Right renal pelvis (tissue), 4 donors: Measurements from ENCODE around the gene ARL6IP1. TPM values are rescaled to one million over a fixed set of nuclear protein-coding genes. Genes with fewer than 3 reads are reported as not detected.

Experiments
- DNase-seq, 4 donors: peaks; one replicate each; pipeline ENCODE4 v3.0.0-alpha.2; 2013; ENCODE audit warnings: low read depth in 4 of 4, low spot score in 3 of 4, missing footprints in 1 of 4
- polyA plus RNA-seq, 4 donors: library from polyadenylated mRNA; unstranded; fragments of 120-200 nt; gene quantifications; one replicate each; pipeline ENCODE4 v1.2.1, GENCODE V29; 2013; ENCODE audit not compliant: insufficient read length in 4 of 4

ARL6IP1 gene
- 100 to 1,000 TPM; 283 to 315 (median 307) TPM for polyA plus RNA-seq

DNA sequence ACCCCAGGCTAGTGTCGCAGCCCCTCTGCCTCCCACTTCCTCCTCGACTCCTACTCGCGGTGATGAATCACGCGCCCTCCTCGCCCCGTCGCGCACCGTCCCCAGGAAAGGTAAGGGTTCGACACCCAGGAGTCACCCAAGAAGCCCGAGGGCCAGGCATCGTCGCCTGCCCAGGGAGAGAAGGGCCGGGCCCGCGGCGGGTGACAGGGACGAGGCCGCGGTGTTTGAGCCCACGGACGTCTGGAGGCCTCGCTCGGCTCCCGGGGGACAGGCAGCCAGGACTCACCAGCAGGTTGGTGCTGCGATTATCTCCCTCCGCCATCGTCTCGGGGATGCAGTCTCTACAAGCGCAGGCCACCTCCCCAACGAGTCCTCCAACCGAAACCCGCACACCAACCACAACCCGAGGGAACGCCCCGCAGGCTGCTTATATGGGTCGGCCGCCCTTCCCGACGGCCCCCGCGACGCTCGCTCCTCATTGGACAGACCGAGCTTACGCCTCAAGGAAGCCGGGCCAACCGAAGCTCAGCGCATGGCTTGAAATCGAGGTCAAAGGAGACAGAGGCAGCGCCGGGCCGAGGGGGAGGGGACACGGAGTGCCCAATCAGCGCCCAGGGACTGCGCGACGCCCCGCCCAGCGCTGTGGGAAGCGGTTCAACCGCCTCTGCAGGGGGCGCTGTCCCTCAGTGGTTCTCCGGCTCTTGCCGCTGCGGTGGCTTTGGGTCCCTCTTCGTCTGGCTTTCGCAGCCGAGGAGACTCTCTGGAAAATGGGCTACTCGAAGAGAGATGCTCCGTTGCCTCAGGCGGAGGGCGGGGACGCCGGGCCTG is at the start of gene ARL6IP1:
Gene ARL6IP1 (minus strand): TSS at position 405 of the 828 bp plus-strand sequence. CDS start 83 bp downstream, at position 322.
- DNase-seq, result peak; percentile 94 to 98 (median 98)

DNA sequence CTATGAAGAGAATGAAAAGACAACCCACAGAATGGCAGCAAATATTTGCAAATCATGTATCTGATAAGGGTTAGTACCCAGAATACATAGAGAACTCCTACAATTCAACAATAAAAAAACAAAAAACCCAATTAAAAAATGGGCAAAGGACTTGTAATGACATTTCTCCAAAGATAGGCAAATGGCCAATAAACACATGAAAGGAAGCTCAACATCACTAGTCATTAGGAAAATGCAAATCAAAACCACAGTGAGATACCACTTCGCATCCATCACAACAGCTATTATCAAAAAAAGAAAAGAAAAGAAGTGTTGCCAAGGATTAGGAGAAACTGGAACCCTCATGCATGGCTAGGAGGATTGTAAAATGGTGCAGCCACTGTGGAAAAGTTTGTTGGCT is 45.1 kb upstream of the ARL6IP1 start:
- no peak for DNase-seq

DNA sequence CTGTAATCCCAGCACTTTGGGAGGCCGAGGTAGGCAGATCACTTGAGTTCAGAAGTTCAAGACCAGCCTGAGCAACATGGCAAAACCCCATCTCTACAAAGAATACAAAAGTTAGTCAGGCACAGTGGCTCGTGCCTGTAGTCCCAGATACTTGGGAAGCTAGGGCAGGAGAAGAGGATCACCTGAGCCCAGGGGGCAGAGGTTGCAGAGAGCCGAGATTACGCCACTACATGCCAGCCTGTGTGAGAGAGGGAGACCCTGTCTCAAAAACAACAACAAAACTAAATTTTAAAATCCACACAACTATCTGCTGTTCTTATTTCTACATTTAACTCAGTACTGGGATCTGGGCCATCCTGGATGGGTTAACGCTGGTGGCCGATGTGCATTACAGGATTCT is 41.2 kb upstream of the ARL6IP1 start:
- no peak for DNase-seq

DNA sequence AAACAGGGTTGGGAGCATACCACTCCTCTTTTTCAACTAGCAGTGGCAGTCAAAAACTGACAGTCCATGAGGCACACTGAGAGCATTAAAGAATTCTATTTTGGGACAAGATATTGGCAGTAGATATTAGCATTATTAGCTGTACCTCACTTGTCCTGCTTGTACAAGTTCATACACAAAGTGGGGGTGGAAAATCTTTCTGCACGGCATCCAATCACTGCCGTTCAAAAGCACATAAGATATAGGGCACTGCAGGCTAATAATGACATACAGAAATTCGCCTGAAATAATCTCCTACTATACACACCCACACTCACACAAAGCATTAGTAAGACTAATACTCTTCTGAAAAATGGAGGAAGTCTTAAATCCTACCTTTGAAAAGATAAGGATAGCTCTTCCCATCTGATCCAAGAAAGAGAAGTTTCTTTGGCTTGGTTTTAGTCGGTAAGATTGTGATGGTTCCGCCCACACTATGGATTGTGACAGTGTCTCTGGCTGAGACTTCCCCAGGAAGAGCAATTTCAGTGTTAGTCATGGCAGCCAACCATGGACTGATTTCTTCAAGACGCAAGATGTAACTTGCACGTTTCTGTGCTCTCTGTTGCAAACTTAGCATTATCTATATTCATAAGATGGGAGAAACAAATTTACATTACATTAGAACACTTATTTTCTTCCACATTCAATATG is 40.6 kb upstream of the ARL6IP1 start:
- DNase-seq, result no peak

DNA sequence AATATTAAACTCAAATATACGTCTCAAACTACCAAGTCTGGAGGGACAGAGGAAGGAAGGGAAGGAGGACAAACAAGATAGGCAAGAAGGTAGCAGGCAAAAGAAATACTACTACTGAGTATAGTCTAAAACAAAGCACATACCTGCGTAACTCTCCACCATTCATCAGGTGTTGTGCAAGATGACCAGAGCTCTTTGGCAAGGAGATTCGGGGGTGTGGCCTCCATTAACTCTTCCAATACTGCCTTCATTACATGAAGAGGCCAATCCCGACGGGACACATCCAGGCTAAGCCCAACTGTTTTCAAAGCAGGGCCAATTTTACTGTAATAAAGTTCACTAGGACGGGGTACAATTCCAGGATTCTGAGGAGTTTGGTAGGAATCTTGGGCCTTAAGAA is 38.2 kb upstream of the ARL6IP1 start:
- no peak for DNase-seq

DNA sequence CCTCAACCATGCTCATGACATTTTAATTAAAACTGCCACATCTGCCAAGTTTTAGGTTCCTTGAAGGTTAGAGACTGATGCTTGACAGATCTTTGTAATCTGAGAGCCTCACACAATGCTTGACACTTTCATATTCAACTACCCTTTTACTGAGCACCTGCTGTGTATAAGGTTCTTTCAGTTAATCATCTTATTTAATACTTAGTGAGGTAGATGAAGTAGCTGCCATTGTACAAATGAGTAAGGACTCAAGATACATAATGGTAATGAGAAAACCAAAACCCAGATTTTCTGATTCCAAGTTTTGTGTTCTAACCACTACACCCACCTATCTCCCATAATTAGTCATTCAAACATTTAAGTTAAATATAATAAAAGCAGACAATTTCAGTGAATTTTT is 35.4 kb upstream of the ARL6IP1 start:
- no peak for DNase-seq

DNA sequence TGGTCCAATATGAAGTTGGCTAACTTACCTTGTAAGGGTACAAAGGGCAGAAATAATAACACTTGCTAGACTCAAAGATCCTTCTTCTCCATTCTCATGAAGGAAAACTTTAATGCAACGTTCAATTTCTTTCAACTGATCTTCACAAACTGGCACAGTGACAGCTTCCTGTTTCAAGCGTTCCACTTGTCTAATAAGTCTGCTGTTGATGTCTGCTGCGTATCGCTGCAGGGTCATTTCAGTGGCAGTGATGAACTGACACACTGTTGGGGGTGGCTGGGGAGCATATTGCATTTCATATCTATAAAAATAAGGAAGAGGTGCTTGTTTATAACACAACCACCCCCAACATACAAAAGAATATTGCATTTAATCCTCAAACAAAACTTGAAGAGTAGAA is 33.5 kb upstream of the ARL6IP1 start:
- DNase-seq, result no peak

DNA sequence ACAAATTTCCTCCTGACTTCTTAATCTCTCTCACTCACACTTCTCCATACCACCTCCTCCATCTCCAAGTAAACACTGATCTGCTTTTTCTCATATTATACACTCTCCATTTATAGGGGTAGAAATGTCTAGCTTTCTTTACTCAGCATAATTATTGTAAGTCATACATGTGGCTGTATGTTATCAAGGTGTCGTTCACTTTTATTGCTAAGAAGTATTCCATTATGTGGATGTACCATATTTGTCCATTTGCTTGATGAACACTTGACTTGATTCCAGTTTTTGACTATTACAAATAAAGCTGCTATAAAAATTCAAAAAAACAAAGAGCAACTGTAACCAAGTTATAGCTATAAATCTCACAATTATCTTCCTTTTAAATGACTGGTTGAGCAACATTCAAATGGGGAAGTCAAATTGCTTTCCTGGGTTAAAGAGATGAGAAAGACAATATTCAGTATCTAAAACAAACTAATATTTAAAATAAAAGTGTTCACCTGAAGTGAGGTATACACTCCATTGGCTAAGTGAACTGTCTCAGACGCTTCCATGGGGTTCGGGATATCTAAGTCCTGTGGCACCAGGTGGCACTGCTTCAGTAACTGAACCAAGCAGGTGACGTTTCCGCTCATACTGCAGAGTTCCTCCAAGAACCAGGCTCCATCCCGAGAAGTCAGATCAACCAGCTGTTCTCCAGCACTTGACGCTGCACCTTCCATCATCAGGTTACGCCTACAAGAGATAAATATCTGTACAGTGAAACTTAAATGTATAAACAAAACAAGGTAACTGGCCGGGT is 32.6 kb upstream of the ARL6IP1 start:
- no peak for DNase-seq

DNA sequence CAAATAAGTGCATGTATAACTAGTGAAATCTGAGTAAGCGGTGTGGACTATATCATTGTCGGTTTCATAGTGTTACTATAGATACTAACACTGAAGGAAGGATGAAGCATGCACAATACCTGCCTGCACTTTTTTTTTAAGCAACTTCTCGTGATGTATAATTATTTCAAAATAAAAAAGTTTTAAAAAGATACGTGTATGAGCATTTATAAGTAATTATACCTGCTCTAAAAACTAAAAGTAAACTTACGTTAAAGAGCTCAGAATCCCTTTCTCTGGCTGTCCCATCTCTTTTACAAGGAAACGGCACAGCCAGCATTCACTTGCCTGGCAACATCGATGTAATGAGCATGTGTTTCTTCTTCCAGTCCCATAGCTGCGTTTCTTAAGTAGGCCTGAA is 31.3 kb upstream of the ARL6IP1 start:
- no peak for DNase-seq

DNA sequence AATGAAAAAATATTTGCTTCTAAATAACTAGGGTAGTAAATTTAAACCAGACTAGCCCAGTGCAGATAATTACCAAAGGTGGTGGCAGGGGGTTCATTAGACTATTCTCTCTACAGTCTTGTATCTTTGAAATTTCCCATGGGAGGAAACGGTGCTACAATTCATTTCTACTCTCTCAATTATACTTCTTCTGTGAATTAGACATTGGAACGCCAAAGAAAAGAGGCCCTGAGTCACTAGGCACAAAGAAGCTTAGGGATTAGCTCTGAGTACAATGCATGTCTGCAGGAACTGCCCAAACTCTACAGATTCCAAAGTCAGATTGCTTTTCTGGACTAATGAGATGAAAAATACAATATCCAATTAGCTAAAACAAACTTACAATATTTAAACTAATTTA is 30.7 kb upstream of the ARL6IP1 start:
- DNase-seq, result no peak

DNA sequence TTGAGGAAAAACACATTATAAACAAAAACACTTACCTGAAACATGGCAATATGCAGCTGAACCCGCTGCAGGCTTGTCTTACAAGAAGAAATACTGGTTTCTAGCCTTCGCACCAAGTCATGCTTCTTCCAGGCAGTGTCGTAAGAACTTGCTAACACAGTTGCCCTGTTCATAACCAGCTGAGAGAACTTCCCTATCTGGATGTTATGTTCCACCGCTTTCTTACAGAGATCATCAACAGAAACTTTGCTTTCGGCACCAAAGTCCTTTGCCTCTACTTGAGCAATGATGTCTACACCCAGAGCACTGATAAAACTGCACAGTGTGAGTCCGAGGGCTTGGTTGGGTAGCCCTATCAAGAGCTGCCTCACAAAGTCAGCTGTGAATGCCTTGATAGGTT is 27.9 kb upstream of the ARL6IP1 start:
- DNase-seq, result no peak

DNA sequence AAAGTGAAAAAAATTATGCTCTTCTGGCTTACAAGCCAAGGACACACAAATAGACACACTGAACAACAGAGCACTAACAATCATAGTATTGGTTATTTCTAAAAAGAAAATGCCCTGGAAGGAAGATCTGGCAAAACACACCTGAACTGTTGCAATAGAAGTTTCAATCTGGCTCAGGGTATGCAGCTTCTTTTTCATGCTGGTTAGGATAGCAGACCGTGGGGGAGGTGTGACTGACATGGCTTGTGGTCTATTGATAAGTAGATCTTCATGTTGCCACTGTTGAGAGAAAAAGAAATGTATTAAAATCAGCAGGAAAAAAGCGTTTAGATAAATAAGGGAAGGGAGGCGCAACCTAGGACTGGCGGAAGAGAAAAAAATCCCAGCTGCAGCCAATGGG is 26.5 kb upstream of the ARL6IP1 start:
- no peak for DNase-seq

DNA sequence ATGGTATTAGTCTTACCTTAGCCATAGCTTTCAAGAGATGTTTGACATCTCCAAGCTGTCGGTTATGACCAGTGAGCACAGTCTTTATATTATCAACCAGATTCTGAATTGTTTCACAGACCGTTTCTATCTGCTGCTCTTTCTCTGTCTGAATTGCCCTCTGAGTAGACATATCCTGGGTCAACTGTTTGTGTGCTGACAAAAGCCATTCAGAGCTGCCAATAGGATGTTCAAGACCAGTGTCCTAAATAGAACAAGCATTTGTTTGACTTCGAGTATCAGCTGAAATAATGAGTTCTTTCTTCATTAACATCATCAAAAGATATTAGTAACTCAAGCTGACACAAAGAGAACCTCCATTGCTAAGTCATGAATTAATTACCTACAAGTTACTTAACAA is 14.9 kb upstream of the ARL6IP1 start:
- DNase-seq, result no peak

DNA sequence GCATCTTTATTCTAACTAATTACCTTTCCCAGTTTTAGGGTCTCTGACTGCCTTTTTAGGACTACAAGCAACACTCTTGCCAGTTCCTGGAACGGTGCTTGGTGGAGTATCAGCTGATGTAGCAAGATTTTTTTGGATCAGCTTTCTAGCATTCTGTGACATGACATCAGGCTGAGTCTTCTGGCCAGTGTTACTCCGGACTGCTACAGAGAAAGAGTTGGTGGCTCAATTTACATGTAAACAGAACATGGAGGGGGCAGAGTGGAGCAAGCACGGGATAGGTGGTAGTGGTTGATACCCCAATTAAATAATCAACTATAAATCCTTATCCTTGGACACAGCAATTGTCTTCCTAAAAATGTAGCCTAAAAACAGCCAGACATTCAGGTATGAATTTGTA is 10.6 kb upstream of the ARL6IP1 start:
- DNase-seq, result no peak

DNA sequence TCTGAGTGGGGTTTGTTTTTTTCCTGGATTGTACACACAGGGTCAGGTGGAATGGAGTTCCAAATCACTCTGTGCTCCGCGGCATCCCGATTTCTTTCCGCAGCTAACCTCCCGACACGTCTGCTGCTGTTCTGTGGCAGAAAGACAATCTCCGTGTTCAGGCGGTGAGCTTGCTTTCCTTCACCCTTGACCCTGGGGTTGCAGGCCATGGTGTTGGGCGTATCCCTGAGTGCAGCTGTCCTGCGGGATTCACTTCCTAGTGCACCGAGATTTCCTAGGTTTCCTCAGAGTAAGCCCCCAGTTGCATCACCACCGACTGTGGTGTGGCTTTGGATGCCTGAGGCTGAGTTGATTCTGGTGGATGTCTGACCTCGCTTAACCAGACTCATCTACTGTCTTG is 7.8 kb upstream of the ARL6IP1 start:
- DNase-seq, result no peak

DNA sequence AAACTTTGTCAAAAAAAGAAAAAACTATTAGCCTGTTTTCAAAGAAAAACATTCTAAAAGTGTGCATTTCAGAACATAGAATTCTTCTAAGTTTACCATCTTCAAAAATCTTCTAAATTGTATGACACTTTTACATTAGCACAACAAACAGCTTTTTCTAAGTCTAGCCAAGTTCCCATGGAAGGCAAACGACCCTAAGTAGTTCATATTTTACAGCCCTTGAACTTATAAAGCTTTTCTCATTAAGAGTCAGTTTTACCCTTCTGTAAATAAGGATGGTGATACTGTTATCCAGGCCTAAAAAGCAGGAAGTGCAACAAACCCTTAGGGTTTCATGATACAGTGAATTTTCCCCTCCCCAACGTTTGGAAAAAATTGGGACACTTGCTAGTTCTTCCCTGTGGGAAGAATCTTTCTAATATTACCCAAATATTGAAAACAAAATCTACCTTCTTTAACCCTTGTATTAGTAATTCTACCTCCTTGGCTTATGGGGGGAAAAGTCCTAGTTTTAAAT is 4.0 kb upstream of the ARL6IP1 start:
- DNase-seq, result no peak

DNA sequence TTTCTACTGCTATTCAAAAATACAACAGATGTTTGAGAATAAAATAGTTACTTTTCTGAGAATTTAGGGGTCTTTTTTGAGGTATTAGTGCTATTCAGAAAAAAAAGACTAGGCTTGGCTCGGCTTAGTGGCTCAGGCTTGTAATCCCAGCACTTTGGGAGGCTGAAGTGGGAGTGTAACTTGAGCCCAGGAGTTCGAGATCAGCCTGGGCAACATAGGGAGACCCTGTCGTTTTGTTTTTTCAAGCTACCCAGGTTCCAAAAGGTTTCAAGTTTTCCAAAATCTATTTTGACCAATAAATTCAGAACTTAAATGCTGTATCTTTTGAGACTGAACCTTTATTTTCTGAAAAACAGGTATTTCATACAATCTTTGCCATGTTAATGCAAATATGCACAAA is 3.2 kb upstream of the ARL6IP1 start:
- DNase-seq, result no peak

DNA sequence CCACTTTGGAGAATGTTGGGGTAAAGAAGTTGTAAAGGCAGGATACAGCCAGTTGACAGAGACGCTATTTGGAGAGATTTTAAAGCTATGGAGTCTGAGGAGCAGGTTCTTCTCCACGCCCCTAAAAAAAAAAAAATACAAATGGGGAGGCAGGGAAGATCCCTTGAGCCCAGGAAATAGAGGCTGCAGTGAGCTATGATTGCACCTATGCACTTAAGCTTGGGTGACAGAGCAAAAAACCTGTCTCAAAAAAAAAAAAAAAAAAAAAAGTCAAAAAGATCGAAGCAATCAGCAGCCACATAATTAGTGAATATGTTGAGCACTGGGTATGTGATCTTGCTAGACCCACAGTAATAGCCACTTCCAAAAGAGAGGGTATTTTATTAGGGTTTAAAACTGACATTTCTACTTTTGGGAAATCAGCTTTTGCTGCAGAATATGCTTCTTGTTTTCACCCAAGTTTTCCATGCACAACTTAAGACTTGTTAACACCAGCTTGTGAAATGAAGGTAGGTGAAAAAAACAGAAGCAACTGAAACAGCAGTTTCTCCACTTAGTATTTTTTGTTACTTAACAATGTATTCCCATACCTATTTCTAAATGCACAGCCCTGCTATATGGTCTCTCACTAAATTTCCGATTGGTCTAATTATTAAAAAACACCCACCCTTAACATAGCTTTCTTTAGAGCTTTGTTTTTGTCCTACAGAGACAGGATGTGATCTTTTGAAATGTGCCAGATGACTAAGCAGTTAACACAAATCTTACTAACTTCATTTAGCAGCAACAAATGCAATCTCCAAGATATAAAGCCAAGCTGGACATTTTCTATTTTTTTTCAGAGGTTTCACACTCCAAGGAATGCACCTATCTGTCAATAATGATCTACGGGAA is 2.5 kb upstream of the ARL6IP1 start:
- no peak for DNase-seq

DNA sequence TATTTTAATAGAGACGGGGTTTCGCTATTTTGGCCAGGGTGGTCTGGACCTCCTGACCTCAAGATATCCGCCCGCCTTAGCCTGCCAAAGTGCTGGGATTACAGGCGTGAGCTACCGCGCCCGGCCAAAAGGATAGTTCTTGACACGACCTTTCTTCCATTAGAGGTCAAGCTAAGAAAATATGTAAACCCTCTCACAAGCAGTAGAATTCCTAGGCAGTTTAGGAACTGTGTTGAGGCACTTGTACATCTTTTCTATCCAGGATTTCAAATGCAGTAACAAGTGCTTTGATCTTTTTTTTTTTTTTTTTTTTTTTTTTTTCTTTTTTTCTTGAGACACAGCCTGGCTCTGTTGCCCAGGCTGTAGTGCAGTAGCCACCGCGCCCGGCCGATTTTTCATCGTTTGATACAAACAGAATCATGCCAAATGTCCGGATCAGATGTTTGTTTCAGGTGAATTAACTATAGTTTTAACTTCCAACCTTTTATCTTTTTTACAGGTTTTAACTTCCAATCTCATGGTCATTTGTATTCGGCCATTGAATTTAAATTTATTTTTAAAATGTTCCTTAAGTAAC is 1.5 kb upstream of the ARL6IP1 start:
- DNase-seq, result no peak

DNA sequence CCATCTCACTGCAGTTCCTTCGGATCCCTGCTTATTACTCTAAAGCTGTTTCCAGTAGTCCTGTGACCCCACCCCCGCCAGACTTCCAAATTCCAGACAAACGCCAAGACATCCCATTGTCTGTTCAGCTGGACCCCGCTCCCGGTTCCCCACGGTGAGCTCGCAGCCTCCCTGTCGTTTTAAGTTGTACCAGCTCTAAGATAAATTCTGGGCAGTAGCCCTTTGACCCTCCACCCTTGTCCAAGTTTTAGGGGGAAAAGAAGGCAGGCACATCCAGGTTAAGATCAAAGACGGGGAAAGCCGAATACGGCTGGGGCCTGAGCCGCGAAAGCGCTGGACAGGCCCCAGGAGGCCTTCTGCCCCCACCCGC is 589 bp downstream of the ARL6IP1 start:
- peak in 1 of 4 donors; percentile 23 for DNase-seq
